HTERT RPE-1 (cell line): ENCODE results near the gene SORCS3.

Source experiments
- in situ Hi-C: fragments of 300-500 bp; cut with MboI; formaldehyde crosslinking; loops from 4 replicates; pipeline ENCODE4 v1.14.3; 2020; ENCODE audit warnings: low sequenced_read_pairs

The SORCS3 gene

DNA sequence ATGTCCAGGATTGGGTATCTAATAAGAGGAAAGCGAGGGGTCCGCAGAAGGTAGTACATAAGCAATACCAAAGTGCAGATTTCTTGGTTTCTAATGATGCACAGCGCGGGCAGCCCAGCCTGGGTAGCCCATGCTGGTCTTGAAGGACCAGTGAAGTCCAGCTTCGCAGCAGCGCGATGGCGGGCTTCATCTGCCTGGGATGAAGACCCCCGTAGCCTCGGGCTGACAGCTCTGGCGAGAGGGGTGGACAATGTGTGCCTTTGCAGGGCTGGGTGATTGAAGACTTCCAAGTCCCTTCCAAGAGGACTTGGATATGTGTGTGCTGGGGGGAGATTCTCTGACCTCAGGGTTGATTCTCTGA, 2.2 kb downstream of the SORCS3 start:
- in situ Hi-C loops: no loop called here

DNA sequence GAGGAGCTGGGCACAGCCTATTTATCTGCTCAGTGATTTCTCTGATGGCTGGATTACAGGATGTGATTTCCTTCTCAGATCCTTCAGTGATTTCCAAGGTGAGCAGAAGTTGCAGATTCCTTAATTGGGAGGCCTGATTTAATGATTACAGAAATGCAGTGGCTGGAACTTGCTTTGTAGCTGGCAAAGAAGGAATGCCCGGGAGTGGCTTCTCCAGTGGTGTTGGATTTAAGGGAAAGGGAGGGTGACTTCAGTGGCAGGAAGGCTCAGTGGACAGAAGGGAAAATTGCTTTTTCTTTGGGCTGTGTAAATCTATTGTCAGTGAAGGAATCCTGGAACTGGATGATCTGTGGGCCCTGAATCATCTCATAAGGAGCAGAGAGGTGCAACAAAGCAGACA, 5.1 kb downstream of the SORCS3 start:
- in situ Hi-C loops: no loop called here

DNA sequence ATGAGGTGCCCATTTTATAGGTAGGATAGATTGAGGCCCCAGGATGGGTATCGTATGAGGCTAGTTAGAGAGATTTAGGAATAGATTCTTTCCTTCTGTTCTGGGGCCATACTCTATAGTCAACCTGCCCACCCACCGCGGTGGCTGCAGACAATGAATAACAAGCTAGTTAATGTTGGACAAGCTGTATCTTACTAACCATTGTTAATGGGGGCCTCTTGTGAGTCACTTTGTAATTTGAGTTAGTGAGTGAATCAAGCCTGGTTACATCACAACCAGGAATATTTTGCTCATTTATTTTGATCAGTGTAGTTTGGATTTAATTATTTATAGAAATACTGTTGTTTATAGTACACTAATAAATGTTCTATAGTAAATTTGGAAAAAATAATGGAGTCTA, 7.3 kb downstream of the SORCS3 start:
- in situ Hi-C loops: no loop called here

DNA sequence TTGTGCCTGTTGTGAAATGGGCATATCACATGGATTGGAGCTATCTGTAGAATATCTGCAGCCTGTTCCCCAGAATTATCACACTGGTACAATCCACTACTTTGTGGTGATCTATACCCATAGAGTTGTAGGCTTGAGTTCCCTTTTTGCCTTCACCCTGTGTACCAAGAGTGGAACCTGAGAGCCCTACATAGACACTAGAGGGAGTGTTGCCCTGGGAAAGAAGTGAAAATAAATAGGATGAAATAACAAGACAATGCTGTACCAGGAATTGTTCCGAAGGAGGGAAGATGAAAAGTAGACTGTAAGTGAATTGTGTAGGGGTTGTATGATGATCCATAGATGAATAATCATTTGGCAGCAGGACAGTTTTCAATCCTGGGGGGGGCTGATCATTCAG, 9.0 kb downstream of the SORCS3 start:
- in situ Hi-C loops: no loop called here

DNA sequence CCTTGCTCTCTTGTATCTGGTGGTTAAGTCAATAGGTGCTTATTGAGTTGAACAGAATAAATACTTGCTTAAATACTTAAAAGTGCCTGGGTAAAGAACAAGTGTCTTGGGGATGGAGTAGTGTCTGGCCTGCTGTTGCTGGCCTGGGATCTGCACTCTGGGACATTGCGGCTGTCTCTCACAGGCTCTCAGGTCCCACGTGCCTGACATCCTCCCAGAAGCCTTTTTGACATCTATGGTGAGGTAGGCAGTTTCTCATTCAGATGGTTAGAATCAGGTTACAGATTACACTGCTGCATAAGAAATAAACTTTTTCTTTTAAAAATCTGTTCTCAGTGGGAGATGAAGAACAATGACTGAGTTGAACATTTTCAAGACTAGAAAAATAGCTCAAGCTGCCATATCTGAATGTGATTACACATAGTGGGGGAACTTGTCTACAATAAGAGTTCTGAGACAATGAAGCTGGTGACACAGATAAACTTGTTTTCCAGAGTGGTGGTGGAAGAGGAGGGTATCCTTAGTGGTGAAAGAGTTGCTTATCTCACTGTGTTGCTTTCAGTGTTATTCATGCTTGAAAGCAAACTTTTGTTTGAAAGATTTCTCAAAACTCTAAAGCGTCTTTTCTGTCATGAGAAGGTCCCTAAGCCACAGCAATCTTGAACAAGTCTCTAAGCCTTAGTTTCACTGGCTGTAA, 9.7 kb downstream of the SORCS3 start:
- in situ Hi-C loops: no loop called here

DNA sequence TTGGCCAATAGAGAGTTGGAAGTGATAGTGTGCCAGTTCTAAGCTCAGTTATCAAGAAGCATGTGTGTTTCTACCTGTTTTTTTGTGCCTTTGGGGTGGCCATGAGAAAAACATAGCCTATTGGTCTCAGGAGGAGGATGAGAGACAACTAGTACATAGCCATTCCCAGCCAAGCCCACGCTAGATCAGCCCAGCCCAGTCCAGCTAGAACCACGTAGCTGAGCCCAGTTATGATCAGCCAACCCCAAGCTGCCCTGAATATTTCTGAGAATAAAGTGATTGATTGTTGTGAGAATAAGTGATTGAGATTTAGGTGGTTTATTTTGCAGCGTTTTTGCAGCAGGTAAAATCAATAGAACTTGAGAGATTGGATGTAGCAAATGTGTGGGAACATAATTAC, 15.9 kb downstream of the SORCS3 start:
- in situ Hi-C loops: no loop called here

DNA sequence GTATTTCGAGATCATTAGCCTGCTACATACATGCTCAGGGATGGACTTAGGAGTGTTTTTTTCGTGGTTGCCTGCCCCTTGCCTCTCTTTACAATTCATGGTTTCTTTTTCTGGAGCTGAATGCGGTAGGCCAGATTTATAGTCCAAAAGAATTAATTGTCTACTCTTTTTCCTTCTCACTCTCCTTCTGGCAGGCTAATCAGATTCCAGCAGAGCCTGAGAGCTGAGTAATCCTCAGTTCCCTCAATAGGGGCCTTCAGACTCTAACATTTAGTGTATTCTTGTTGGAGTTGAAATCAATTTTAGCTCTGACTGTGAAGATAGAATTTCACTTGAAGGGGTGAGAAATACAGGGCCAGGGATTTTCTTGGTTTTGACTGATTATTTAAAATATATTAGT, 16.4 kb downstream of the SORCS3 start:
- in situ Hi-C loops: no loop called here

DNA sequence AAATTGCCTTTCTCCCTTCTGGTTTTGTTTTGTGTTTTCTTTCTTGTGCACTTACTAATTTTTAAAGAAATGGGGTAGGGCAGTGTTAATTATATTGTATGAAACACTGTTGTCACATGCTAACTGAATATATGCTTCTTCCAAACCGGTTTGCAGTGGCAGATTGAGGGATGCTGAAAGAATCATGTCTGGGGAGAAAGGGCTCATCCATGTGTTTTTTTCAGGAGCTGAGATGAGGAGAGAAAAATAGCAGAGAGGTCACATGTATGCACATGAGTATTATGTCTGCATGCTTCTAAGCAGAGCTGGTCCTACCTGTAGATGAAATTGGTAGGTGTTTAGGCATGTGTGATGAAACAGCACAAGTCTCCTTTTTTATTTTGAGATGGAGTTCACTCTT, 17.0 kb downstream of the SORCS3 start:
- in situ Hi-C loops: no loop called here

DNA sequence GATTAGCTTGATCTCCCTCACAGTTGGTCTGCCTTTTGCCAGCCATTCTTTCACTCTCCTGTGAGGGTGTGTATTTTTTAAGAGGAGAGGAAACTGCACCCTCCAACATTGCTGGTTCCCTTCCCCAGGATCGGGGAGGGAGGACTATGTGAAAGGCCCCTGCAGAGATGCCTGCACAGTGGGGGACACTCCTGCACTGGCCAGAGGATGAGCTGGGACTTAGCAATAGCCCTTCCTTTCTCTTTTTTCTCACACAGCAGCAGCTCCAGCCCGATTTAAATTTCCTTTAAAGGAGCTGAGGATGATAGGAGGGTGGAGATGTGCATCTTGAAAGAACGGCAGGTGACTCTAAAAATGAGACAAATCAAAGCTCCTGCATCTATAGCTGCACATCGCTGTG, 18.7 kb downstream of the SORCS3 start:
- in situ Hi-C loops: no loop called here

DNA sequence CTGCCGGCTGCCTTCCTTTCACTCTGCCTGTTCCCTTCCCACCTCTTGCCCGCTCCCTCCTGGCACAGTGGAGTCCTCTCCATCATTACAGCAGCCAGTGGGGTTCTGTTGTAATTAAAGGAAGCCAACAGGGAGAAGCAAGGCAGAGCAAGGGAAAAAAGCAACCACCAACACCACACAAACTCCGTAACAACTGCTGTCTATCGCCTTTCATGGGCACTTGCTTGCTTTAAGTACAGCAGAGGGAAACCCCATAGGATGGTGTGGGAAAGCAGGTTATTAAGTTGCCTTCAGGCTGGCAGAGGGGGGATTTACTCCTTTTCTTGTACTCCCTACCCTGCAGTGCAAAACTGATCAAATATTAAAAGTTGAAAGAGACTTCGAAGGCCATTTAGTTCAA, 22.0 kb downstream of the SORCS3 start:
- in situ Hi-C loops: no loop called here

DNA sequence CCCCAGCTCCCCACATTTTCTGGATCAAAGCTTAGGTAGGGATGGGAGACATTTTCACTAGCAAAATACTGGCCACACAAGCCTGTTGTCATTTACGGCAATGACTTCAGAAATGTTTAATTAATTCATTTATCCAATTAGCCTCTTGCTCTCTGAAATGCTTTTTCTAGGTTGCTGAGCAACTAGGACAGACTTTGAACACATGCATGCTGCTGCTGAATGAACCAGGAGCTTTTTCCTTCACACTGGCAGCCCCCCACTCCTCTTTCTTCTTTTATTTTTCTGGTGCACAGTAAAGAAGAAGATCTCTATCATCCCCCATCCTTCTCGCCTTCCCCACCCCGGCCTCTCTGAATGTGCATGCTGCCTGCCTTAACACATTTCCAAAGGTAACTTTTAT, 22.5 kb downstream of the SORCS3 start:
- in situ Hi-C loops: no loop called here

DNA sequence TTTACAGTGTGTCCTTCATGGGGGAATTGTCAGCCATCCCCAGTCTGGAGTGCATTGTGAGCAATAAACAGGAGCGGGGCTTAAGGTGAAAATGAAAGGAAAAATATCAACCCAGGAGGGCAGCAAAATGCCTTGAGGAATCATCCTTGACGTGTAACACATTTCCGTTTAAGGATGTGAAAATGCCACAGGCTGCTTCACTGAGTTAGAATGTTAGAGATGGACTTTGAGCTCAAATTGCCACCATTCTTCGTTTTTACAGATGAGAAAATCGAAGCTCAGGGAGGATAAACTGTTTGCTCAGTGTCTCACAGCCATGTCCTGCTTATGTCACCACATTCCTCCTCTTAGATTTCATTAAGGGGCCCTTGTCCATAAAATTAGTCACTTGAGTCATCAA, 23.1 kb downstream of the SORCS3 start:
- in situ Hi-C loops: no loop called here

DNA sequence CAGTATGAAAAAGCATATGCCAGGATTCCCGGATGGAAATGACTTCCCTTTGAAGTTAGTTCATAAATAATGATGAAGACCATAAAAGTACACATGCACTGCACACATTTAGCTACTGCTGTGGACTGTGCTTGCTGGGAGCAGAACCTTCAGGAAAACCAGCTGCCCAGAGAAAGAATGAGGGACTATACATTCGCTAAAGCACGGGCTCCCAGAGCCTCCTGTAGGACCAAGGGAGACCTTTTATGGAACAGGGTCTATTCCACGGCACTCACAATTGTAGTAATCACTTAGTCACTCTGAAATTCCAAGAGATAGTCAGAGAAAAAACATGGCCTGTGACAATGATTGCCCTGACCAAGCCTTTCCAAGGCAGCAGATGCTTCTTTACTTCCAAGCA, 24.1 kb downstream of the SORCS3 start:
- in situ Hi-C loops: no loop called here

DNA sequence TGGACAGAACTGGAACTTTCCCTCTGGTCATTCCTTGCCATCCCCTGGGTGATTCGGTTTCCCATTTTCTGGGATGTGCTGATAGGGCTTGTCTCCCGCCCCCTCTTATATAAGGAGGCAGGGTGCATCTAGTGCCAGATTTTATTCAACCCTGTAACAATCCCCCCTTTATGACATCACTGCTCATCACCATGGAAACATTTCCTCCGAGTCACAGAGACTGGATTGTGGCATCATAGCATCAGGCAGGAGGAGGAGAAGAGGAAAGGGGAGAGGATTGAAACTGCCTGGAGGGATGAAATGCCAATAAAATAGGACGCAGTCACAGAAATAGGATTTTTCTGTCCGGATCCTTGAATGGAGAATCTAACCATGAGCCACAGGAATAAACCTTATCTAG, 25.0 kb downstream of the SORCS3 start:
- in situ Hi-C loops: no loop called here

DNA sequence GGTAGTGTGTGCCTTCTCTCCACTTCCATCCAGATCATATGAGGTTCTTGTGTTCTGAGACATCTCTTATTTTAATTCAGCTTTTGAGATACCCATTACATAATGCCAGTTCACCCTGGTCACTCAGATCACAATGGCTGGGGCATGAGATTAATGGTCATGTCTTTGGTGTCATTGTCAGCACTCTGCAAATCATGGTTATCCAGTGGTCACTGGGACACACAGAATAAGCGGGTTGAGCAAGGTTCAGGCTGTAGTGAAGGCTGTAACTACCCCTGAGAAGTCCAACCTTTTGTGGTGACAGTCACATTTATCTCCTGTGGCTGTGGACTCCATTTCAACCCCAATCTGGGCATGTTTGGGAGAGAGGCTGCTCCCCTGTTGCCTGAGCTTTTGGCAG, 35.8 kb downstream of the SORCS3 start:
- in situ Hi-C loops: no loop called here

DNA sequence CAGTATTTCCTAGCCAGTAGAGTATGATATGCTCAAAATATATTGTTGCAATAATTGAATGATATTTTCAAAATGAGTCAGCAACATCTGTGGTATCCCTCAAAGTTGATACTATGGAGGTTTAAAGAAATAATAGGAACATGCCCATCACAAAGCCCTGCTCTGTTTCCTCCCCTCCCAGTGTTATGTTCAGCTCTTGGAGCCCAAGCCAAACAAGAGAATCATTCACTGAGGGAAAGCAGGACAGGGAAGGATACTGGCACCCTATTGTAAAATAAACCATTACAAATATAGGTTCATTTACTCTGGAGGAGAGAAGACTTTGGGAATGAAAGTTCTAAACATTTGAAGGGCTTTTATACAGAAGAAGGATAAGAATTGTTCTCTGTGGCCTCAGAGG, 37.6 kb downstream of the SORCS3 start:
- in situ Hi-C loops: no loop called here

DNA sequence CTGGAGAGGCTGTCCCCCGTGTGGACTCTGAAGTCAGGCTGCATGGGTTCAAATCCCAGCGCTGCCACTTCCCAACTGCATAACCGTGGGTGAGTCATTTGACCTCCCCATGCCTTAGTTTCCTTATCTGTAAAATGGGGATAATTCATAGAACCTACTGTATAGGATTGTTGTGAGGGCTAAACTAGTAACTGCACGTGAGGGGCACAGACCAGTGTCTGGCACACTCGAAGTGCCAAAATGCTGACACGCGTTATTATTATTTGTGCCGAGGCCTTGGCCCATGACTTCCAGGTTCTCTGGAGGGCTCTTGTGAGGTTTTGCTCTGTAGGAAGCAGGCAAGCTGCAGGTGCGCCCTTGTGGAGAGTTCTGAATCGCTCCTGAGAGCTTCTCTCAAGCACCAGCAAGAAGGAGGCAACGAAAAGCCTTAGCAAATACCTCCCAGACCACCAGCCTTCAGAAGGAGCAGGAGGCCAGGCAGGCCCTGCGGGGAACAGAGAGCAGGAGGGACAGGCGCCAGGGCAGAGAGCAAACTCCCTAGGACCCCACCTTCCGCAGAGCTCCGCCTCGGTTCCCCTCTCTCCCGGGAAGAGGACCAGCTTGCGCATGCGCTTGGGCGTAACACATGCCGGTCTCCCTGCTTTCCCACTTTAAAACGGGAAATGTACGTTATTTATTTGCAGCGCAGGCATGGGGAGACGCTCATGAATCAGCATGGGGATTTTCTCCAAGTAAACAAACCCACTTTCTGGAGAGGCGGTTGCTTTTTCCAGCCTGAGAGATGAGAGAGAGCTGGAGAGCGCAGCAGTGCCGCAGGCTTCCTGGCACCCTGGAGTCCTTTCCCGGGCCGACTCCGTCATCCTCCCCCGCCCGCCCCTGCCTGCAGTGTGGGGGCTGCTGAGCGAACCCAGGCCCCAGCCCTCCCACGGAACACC, 39.6 kb downstream of the SORCS3 start:
- in situ Hi-C loops: no loop called here

DNA sequence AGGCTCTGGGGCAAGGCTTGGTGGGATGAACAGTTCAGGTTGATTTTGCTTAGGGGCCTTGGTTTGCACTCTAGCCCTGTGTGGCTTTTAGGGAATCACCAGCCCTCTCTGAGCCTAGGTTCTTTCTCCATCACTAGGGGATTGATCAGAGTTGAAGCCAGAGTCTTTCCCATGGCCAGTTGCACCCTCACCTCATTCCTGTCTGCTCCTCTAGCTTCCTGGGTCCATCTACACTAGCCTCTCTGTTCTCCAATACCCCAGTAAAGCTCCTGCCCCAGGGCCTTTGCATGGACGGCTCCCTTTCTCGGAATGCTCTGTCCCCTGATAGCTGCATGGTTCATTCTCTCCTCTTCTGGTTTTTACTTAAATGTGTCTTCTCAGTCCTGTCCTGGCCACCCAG, 40.4 kb downstream of the SORCS3 start:
- in situ Hi-C loops: no loop called here

DNA sequence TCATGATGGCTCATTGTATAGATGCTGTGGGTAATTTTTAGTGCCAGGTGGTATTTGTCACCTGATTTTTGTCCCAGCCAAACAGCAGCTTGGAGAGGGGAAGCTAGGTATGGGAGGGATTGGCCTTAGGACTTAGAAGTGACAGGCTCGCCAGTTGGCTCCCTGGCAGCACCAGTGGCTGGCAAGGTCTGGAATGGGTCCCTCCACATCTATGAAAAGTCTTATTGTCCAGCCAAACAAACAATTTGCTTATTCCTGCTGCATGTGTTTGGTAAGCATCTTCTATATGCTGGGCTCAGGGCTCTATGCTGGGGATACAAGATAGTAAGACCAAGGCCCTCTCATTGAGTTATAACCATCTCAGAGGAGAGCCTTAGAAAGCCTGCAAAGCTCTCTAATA, 42.5 kb downstream of the SORCS3 start:
- in situ Hi-C loops: no loop called here

DNA sequence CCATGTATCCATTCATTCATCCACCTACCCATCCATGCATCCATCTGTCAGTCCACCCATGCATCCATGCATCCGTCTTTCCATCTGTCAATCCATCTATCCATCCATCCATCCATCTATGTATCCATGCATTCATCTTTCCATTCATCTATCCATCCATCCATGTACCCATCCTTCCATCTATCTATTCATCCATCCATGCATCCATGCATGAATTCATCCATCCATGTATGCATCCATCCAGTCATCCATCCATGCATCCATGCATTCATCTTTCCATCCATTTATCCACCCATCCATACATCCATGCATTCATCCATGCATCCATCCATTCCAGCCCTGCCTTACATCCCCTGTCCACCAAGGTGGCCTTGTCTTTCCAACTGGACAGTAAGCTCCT, 45.7 kb downstream of the SORCS3 start:
- in situ Hi-C loops: no loop called here

DNA sequence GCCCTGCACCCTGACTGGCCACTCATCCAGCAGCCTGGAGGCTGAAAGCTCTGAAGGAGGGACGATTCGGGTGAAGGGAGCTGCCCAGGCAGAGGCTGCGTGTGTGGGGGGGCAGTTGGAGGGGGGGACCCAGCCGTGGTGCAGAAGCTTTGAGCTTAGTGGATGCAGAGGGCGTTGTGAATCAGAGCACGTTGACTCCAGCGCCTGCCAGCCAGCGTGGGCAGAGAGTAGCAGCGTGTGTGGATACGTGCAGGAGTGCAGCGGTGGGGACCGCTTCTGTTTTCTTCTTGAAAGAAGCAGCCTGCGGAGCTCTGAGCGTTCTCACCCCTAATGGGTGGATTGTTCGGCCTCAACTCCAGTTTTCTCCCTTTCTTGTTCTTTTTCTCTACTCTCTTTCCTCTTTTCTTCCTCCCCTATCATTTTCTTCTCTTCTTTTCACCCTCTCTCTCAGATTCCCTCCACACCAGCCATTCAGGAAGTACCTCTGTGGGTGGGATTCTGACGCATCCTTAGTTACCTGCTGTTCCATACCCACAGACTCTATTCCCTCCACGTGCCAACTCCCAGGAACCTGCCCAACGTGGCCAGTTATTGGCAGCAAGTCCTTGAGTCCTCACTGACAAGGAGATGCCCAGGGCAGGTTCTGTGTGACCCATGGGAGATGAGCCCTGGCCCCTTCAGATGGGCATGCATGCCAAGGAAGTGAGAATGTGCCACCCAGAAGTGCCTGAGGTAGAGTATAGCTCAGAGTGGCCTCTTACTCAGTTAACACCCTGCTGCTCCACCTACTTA, 47.4 kb downstream of the SORCS3 start:
- in situ Hi-C loops: no loop called here

DNA sequence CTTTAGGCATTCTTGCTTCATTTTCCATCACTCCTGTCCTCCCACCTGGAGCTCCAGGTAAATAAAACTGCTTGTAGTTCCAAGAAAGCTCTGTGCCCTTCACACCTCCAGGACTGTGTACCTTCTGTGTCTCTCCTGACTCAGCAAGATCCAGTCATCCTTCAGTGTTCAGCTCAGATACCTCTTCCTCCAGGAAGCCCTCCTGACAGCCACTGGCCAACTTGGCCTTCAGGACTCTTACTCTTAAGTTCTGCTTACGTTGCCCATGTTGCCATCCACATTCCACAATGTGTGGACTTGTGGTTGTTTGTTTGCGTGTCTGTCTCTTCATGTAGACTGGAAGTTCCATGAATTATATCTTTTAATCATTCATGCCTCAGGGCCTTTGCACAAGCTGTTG, 48.0 kb downstream of the SORCS3 start:
- in situ Hi-C loops: no loop called here
